Loucy (cell line): ENCODE results near the gene TMEM135.

ENCODE experiments used
- H2AFZ ChIP-seq: fragments of 200-600 bp; sonication (generic); 2 replicates; pipeline ENCODE4 v1.6.0; 2016; ENCODE audit warnings: antibody characterized with exemption, mild to moderate bottlenecking, low read length, moderate library complexity
- H3F3A ChIP-seq: fragments of 200-600 bp; 2 replicates; pipeline ENCODE4 v1.6.0; 2016; ENCODE audit warnings: antibody characterized with exemption, low read depth, mild to moderate bottlenecking
- H3K27me3 ChIP-seq: fragments of 200-600 bp; sonication (generic); 2 replicates; pipeline ENCODE4 v1.6.1; 2014; ENCODE audit warnings: low read length, mild to moderate bottlenecking; ENCODE audit not compliant: insufficient read depth, poor library complexity, severe bottlenecking
- H3K36me3 ChIP-seq: fragments of 200-600 bp; sonication (generic); 2 replicates; pipeline ENCODE4 v1.6.1; 2016; ENCODE audit warnings: low read length; ENCODE audit not compliant: insufficient read depth
- H3K4me1 ChIP-seq: fragments of 200-600 bp; sonication (generic); 2 replicates; pipeline ENCODE4 v1.5.1; 2014; ENCODE audit warnings: low read length, mild to moderate bottlenecking; ENCODE audit not compliant: insufficient read depth, poor library complexity, severe bottlenecking
- H3K4me2 ChIP-seq: fragments of 200-600 bp; sonication (generic); 2 replicates; pipeline ENCODE4 v1.6.0; 2014; ENCODE audit warnings: antibody characterized with exemption, low read length, low read depth, mild to moderate bottlenecking; ENCODE audit not compliant: poor library complexity, severe bottlenecking
- H3K4me3 ChIP-seq: fragments of 200-600 bp; sonication (generic); 2 replicates; pipeline ENCODE4 v1.5.1; 2014; ENCODE audit warnings: low read length, mild to moderate bottlenecking, mixed read lengths; ENCODE audit not compliant: poor library complexity, severe bottlenecking
- H3K79me2 ChIP-seq: fragments of 200-600 bp; sonication (generic); 2 replicates; pipeline ENCODE4 v1.6.1; 2014; ENCODE audit warnings: low read length; ENCODE audit not compliant: insufficient read depth
- H3K9ac ChIP-seq: fragments of 200-600 bp; sonication (generic); 2 replicates; pipeline ENCODE4 v1.6.0; 2014; ENCODE audit warnings: mild to moderate bottlenecking, low read depth, low read length, moderate library complexity; ENCODE audit not compliant: poor library complexity, severe bottlenecking
- H3K9me2 ChIP-seq: fragments of 200-600 bp; sonication (generic); replicated peaks from 2 replicates; pipeline ENCODE4 v1.6.1; 2016; ENCODE audit warnings: low read depth, low read length, mixed read lengths
- H3K9me3 ChIP-seq: fragments of 200-600 bp; sonication (generic); 2 replicates; pipeline ENCODE4 v1.6.1; 2014; ENCODE audit warnings: mild to moderate bottlenecking, antibody characterized with exemption, low read length, low read depth; ENCODE audit not compliant: insufficient read depth
- H4K20me1 ChIP-seq: fragments of 200-600 bp; sonication (generic); 2 replicates; pipeline ENCODE4 v1.6.0; 2014; ENCODE audit warnings: antibody characterized with exemption, low read length, mild to moderate bottlenecking; ENCODE audit not compliant: insufficient read depth, poor library complexity, severe bottlenecking
- CTCF ChIP-seq: fragments of 200-600 bp; sonication (generic); conservative IDR thresholded peaks from 2 replicates; pipeline ENCODE4 v1.5.1; 2014; ENCODE audit warnings: mild to moderate bottlenecking, antibody characterized with exemption, low read length
- EZH2phosphoT487 ChIP-seq: fragments of 200-600 bp; IDR thresholded peaks from 2 replicates; pipeline ENCODE4 v1.6.1; 2018; ENCODE audit warnings: antibody characterized with exemption, mild to moderate bottlenecking, moderate library complexity, borderline replicate concordance

Gene TMEM135

GRCh38 chr11:87127101-87127500, 89.4 kb downstream of the TMEM135 start:
- no peak for TF ChIP-seq EZH2phosphoT487
- no peak for TF ChIP-seq CTCF
- peaks cover 7% of the 10 kb centered on the region for H3K79me2 ChIP-seq
- H3K9me3 ChIP-seq, result no peaks in the 10 kb centered on the region
- H3F3A ChIP-seq, result no peaks in the 10 kb centered on the region
- H3K27me3 ChIP-seq, result no peaks in the 10 kb centered on the region
- H2AFZ ChIP-seq, result no peak overlapping the region
- H3K4me3 ChIP-seq, result no peak overlapping the region
- no peaks in the 10 kb centered on the region for H3K4me1 ChIP-seq
- peaks cover 5% of the 10 kb centered on the region for H4K20me1 ChIP-seq
- H3K9me2 ChIP-seq, result no peaks in the 10 kb centered on the region
- H3K36me3 ChIP-seq, result no peaks in the 10 kb centered on the region
- H3K9ac ChIP-seq, result no peak overlapping the region
- no peak overlapping the region for H3K4me2 ChIP-seq

- no peaks in the 10 kb centered on the region for H3K9me3 ChIP-seq
- no peaks in the 10 kb centered on the region for H3F3A ChIP-seq
- H3K9me2 ChIP-seq, result no peaks in the 10 kb centered on the region
- no peak overlapping the region for H3K9ac ChIP-seq
- H3K4me3 ChIP-seq, result no peak overlapping the region
- peaks cover 7% of the 10 kb centered on the region for H3K79me2 ChIP-seq
- TF ChIP-seq CTCF, result no peak
- TF ChIP-seq EZH2phosphoT487, result no peak
- H4K20me1 ChIP-seq, result peaks cover 5% of the 10 kb centered on the region
- H3K4me2 ChIP-seq, result no peak overlapping the region
- H2AFZ ChIP-seq, result no peak overlapping the region
- no peaks in the 10 kb centered on the region for H3K36me3 ChIP-seq
- H3K4me1 ChIP-seq, result no peaks in the 10 kb centered on the region
- no peaks in the 10 kb centered on the region for H3K27me3 ChIP-seq
Measured at GRCh38 chr11:87128372-87128771, 90.6 kb downstream of the TMEM135 start.

DNA sequence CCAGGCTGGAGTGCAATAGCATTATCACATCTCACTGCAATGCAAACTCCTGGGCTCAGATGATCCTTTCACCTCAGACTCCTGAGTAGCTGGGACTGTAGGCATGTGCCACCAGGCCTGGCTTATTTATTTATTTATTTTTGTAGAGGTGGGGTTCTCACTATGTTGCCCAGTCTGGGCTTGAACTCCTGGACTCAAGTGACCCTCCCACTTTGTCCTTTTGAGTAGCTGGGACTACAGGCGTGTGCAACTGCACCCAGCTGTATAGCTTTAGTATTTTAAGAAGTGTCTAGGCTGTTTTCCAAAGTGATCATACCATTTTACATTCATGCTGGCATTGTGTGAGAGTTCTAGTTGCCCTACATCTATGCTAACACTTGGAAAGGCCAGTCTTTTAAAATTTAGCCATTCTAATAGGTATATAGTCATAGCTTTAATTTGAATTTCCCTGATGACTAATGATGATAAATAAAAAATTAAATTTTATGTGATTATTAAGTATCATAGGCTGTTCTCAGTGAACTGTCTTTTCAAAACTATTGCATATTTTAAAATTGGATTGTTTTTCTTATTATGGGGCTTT, 96.9 kb downstream of the TMEM135 start:
- Histone ChIP-seq H3K4me2 (no peak overlapping the region), H3K36me3 (no peaks in the 10 kb centered on the region), H3K4me3 (no peak overlapping the region), H3K27me3 (no peaks in the 10 kb centered on the region), H4K20me1 (no peaks in the 10 kb centered on the region), H3K9ac (no peak overlapping the region), H2AFZ (no peak overlapping the region), H3K9me3 (no peaks in the 10 kb centered on the region), H3K9me2 (no peaks in the 10 kb centered on the region), H3K4me1 (no peaks in the 10 kb centered on the region), H3K79me2 (peaks cover 6% of the 10 kb centered on the region; the same call in 1 of the 2 replicates), H3F3A (no peaks in the 10 kb centered on the region)
- TF ChIP-seq EZH2phosphoT487 (no peak), CTCF (no peak)
